ENCODE results near the gene RPS6KB1.

GRCh38 chr17:59888145-59888750 lies 4.7 kb upstream of the RPS6KB1 start:
- TF ChIP-seq, protein P1, sequence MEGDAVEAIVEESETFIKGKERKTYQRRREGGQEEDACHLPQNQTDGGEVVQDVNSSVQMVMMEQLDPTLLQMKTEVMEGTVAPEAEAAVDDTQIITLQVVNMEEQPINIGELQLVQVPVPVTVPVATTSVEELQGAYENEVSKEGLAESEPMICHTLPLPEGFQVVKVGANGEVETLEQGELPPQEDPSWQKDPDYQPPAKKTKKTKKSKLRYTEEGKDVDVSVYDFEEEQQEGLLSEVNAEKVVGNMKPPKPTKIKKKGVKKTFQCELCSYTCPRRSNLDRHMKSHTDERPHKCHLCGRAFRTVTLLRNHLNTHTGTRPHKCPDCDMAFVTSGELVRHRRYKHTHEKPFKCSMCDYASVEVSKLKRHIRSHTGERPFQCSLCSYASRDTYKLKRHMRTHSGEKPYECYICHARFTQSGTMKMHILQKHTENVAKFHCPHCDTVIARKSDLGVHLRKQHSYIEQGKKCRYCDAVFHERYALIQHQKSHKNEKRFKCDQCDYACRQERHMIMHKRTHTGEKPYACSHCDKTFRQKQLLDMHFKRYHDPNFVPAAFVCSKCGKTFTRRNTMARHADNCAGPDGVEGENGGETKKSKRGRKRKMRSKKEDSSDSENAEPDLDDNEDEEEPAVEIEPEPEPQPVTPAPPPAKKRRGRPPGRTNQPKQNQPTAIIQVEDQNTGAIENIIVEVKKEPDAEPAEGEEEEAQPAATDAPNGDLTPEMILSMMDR (IDR thresholded peaks at IDR 0.05), result no peak
- no peak for TF ChIP-seq POLR2A (IDR thresholded peaks at IDR 0.05)
